Nephron (organoid): ENCODE data around the gene PSORS1C1.
A peak's percentile ranks its signal among the peaks of the same experiment; 100 is the strongest.

Experiments
- H3K27ac Mint-ChIP-seq, 3 experiments: 2 replicates each; pipeline ENCODE4 v1.8.0; 2020; ENCODE audit warnings: mixed read lengths in 3 of 3, mild to moderate bottlenecking in 2 of 3, moderate library complexity in 1 of 3
- H3K27me3 Mint-ChIP-seq: 2 replicates; pipeline ENCODE4 v1.8.0; 2021; ENCODE audit warnings: low read depth, mild to moderate bottlenecking, moderate library complexity, mixed read lengths
- H3K36me3 Mint-ChIP-seq: 2 replicates; pipeline ENCODE4 v1.8.0; 2020; ENCODE audit warnings: low read depth, mixed read lengths
- H3K4me1 Mint-ChIP-seq: 2 replicates; pipeline ENCODE4 v1.8.0; 2020; ENCODE audit warnings: mixed read lengths
- H3K4me3 Mint-ChIP-seq, 3 experiments: 2 replicates each; pipeline ENCODE4 v1.8.0; 2020; ENCODE audit warnings: mild to moderate bottlenecking in 3 of 3, mixed read lengths in 3 of 3, moderate library complexity in 2 of 3
- H3K9me3 Mint-ChIP-seq: 2 replicates; pipeline ENCODE4 v1.8.0; 2020; ENCODE audit warnings: mixed read lengths
- CTCF ChIP-seq, 3 experiments: fragments of 200-600 bp; sonication (generic); IDR thresholded peaks; one replicate each; pipeline ENCODE4 v1.5.0; 2021; ENCODE audit warnings: antibody characterized with exemption in 3 of 3; ENCODE audit not compliant: unreplicated experiment in 3 of 3

Gene PSORS1C1

GRCh38 chr6:31154436-31154835 lies 39.8 kb downstream of the PSORS1C1 start:
- H3K36me3 Mint-ChIP-seq: peaks cover 32% of the 10 kb centered on the region
- H3K4me3 Mint-ChIP-seq: no peak overlapping the region
- peaks cover 15% of the 10 kb centered on the region for H3K4me1 Mint-ChIP-seq
- TF ChIP-seq CTCF (IDR thresholded peaks at IDR 0.05; ENCODE audit: unreplicated experiment in 3 of 3): no peak
- peak overlapping the region in 1 of 3 experiments; percentile 7 for H3K27ac Mint-ChIP-seq
- no peaks in the 10 kb centered on the region for H3K27me3 Mint-ChIP-seq
- no peaks in the 10 kb centered on the region for H3K9me3 Mint-ChIP-seq

DNA sequence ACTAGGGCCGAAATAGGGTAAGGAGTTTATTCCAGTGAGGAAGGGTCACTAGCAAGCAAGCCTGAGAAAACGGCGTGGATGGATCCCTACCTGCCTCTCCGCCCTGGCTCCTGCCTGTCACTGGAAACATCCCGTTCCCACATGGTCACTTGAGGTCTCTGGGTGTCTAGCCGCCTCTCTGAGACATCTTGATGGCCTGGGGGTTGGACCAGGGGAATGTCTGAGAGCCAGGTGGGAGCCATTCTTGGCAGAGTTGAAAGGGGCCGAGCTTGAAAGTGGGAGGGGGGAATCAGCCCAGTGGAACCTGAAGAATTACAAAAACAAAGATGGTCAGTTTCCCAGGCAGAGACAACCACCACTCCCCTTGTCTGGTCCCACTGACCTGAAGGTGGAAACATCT lies 42.0 kb downstream of the PSORS1C1 start:
- Mint-ChIP-seq H3K27ac (peak overlapping the region in 1 of 3 experiments; percentile 27), H3K27me3 (no peaks in the 10 kb centered on the region), H3K36me3 (peaks cover 17% of the 10 kb centered on the region), H3K9me3 (no peaks in the 10 kb centered on the region), H3K4me1 (peaks cover 20% of the 10 kb centered on the region), H3K4me3 (peak overlapping the region; percentile 83 to 88 (median 85))
- TF ChIP-seq CTCF (IDR thresholded peaks at IDR 0.05; ENCODE audit: unreplicated experiment in 3 of 3): no peak

DNA sequence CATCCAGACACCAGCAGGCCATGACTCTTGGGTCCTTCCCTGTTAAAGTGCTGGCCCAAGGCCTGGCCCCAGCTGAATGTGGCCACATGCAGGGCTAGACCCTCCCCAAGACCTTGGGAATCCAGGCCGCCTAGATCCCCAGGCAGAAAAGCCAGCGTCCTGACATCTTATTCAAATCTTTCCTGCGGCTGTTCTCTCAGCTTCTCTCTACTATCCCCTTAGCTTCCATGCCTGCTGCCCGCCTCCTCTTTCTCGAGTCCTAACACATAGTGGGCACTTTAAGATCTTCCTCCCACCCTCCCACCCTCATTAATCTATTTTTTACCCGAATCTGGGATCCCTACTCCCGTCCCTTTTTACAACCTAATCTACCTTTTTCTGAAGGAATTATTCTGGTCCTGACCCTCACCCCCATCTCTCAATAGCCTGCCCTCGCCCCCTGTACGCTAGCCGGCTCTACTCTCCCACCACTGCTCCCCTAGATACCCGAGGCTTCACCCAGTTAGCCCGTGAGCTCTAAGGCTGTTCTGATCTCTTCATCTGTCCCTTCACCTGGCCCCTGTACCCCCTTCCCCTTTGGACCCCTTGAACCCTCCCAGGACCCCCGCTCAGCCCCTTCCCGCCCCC lies 43.0 kb downstream of the PSORS1C1 start, which contains the start of gene CCHCR1:
Gene CCHCR1, minus strand, starts transcription at position 290 of the 627 bp plus-strand sequence. Its CDS starts 202 bp downstream, at position 88.
- H3K9me3 Mint-ChIP-seq: no peaks in the 10 kb centered on the region
- no peaks in the 10 kb centered on the region for H3K27me3 Mint-ChIP-seq
- H3K4me3 Mint-ChIP-seq: peak within 1 kb of the TSS; percentile 83 to 88 (median 85)
- peaks cover 20% of the 10 kb centered on the region for H3K4me1 Mint-ChIP-seq
- TF ChIP-seq CTCF (IDR thresholded peaks at IDR 0.05; ENCODE audit: unreplicated experiment in 3 of 3): no peak
- H3K27ac Mint-ChIP-seq: peak within 1 kb of the TSS; percentile 18 to 27 (median 23)
- peaks cover 19% of the 10 kb centered on the region for H3K36me3 Mint-ChIP-seq

GRCh38 chr6:31158140-31158862 lies 43.7 kb downstream of the PSORS1C1 start, which contains the start of gene TCF19:
TCF19 (plus strand) TSS chr6:31158589; CDS start chr6:31159470, 881 bp downstream.
- no peak for TF ChIP-seq CTCF (IDR thresholded peaks at IDR 0.05; ENCODE audit: unreplicated experiment in 3 of 3)
- Mint-ChIP-seq H3K36me3 (peaks cover 14% of the 10 kb centered on the region), H3K27ac (peak within 1 kb of the TSS; percentile 18 to 23 (median 22)), H3K4me1 (peaks cover 16% of the 10 kb centered on the region), H3K4me3 (peak within 1 kb of the TSS; percentile 83 to 88 (median 85)), H3K27me3 (no peaks in the 10 kb centered on the region), H3K9me3 (no peaks in the 10 kb centered on the region)

DNA sequence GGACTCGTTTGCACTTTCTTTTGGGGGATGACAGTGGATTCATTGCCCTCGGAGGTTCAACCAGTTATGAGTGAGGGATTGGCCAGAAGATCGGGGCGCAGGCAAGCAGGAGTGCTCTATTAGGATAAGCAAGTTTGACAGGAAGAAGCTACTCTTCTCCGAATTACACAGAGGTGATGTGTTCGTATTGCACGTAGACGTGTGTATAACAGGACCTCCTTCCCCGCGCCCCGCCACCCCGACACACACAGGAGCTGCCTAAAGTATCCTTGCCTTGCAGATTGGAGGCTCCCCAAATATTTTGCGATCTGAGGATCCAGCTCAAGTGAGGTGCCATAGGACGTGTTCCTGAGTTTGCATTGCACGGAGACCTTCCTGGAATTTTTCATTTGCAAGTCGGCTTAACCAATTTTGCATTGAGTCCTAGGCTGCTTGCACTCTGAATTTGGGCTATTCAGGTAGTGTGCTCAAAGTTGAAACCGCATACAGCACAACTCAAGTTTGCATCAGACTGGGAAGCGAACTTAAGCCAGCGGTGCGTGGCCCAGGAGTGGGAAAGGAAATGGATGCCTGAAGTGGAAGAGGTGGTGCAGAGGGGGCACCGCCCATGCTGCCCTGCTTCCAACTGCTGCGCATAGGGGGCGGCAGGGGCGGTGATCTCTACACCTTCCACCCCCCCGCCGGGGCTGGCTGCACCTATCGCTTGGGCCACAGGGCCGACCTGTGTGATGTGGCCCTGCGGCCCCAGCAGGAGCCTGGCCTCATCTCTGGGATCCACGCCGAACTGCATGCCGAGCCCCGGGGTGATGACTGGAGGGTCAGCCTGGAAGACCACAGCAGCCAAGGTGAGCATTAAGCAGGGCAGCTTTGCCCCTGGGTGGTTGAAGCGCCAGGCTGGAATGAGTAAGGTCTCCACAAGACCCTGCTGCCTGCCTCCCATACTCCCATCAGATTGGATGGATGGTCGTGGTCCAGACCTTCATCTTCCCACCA lies 44.6 kb downstream of the PSORS1C1 start:
- peaks cover 14% of the 10 kb centered on the region for H3K36me3 Mint-ChIP-seq
- no peaks in the 10 kb centered on the region for H3K9me3 Mint-ChIP-seq
- H3K27me3 Mint-ChIP-seq: no peaks in the 10 kb centered on the region
- TF ChIP-seq CTCF (IDR thresholded peaks at IDR 0.05; ENCODE audit: unreplicated experiment in 3 of 3): no peak
- H3K4me1 Mint-ChIP-seq: peaks cover 16% of the 10 kb centered on the region
- peak overlapping the region; percentile 83 to 88 (median 85) for H3K4me3 Mint-ChIP-seq
- H3K27ac Mint-ChIP-seq: peak overlapping the region; percentile 18 to 23 (median 22)
